22Rv1 (cell line): Measurements from ENCODE around the gene MTG1.

Experiments used
- ZFX ChIP-seq: fragments of 450-650 bp; IDR thresholded peaks from 2 replicates; pipeline ENCODE4 v1.6.1; 2017; ENCODE audit warnings: antibody characterized with exemption, borderline replicate concordance
- TF ChIP-seq, protein P1 (sequence below): fragments of 450-650 bp; IDR thresholded peaks from 2 replicates; pipeline ENCODE4 v1.5.1; 2017; ENCODE audit warnings: mild to moderate bottlenecking

DNA sequence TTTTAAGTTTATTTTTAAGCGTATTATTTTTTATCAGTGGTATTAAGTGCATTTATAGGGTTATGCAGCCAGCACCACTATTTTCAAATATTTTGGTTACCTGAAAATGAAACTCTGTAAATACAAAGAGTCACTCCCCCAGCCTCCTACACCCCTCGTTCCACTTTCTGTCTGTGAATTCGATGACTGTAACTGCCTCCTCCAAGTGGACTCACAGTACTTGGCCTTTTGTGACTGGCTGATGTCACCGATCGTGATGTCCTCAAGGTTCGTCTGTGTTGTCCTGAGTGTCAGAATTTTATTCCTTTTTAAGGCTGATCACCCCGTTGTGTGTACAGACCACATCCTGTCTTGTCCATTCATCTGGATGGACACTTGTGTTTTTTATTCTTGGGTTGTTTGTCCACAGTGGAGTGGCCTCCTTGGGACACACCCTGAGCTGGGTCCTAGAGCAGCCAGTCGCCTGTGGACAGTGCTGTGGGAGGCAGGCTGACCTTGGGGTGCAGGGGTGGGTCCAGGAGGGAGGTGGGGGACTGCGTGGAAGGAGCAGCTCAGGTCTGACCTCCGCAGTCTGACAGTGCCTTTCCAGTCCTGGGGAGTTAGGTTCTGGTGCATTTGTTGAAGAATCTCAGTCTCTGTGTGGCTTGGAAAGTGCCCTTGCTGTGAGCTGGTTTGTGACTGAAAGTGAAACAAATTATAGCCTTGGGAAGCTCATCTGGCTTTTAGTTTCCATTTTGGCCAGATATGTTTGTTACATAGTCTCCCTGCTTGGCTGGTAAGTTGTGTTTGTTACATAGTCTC lies 6.9 kb downstream of the MTG1 start:
- TF ChIP-seq, protein P1, sequence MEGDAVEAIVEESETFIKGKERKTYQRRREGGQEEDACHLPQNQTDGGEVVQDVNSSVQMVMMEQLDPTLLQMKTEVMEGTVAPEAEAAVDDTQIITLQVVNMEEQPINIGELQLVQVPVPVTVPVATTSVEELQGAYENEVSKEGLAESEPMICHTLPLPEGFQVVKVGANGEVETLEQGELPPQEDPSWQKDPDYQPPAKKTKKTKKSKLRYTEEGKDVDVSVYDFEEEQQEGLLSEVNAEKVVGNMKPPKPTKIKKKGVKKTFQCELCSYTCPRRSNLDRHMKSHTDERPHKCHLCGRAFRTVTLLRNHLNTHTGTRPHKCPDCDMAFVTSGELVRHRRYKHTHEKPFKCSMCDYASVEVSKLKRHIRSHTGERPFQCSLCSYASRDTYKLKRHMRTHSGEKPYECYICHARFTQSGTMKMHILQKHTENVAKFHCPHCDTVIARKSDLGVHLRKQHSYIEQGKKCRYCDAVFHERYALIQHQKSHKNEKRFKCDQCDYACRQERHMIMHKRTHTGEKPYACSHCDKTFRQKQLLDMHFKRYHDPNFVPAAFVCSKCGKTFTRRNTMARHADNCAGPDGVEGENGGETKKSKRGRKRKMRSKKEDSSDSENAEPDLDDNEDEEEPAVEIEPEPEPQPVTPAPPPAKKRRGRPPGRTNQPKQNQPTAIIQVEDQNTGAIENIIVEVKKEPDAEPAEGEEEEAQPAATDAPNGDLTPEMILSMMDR: no peak
- TF ChIP-seq ZFX: no peak
